Measurements from ENCODE around the gene WNT3. TPM values are rescaled to one million over a fixed set of nuclear protein-coding genes. Genes with fewer than 3 reads are reported as not detected.

The WNT3 gene
- total and polyA plus RNA-seq, 5 donors from 2014 or later = not detected

- no peaks in the 10 kb centered on the region for H3K4me1 ChIP-seq (ENCODE audit: control insufficient read depth, insufficient read depth, low read length, poor library complexity, severe bottlenecking)
- H3K9me3 Mint-ChIP-seq = peaks cover 0 to 2% (median 0%) of the 10 kb centered on the region in 7 donors
- H3K4me3 Mint-ChIP-seq = no peak overlapping the region
- no peaks in the 10 kb centered on the region for H3K36me3 ChIP-seq (ENCODE audit: control insufficient read depth, insufficient read depth, low read length)
- no peak for DNase-seq
- peak overlapping the region in 1 of 3 donors; percentile 74 for H3K27ac Mint-ChIP-seq
- no peaks in the 10 kb centered on the region for H3K9me3 ChIP-seq (ENCODE audit: control insufficient read depth in 2 of 2, low read length in 2 of 2)
- no peak for ATAC-seq (ENCODE audit: low read depth in 2 of 2)
- H3K27me3 ChIP-seq (ENCODE audit: control insufficient read depth, insufficient read depth, low read length) = no peaks in the 10 kb centered on the region
- H3K4me1 Mint-ChIP-seq = peaks cover 0 to 4% (median 2%) of the 10 kb centered on the region in 4 donors
- no peak overlapping the region for H3K27ac ChIP-seq (ENCODE audit: insufficient read depth, low read length, poor library complexity, severe bottlenecking)
- no peaks in the 10 kb centered on the region for H3K36me3 Mint-ChIP-seq
- peaks cover 15% of the 10 kb centered on the region for H3K27me3 Mint-ChIP-seq
- no peak overlapping the region for H3K4me3 ChIP-seq (ENCODE audit: low read depth, low read length)
Observed at GRCh38 chr17:46834846-46835245, 16.4 kb upstream of the WNT3 start.

- peaks cover 0 to 4% (median 2%) of the 10 kb centered on the region in 4 donors for H3K4me1 Mint-ChIP-seq
- no peaks in the 10 kb centered on the region for H3K4me1 ChIP-seq (ENCODE audit: control insufficient read depth, insufficient read depth, low read length, poor library complexity, severe bottlenecking)
- H3K4me3 ChIP-seq (ENCODE audit: low read depth, low read length) = no peak overlapping the region
- no peak overlapping the region for H3K27ac Mint-ChIP-seq
- H3K27me3 Mint-ChIP-seq = peaks cover 17% of the 10 kb centered on the region
- H3K4me3 Mint-ChIP-seq = no peak overlapping the region
- no peak for DNase-seq
- no peak for ATAC-seq (ENCODE audit: low read depth in 2 of 2)
- H3K27me3 ChIP-seq (ENCODE audit: control insufficient read depth, insufficient read depth, low read length) = no peaks in the 10 kb centered on the region
- H3K9me3 Mint-ChIP-seq = no peaks in the 10 kb centered on the region
- H3K36me3 ChIP-seq (ENCODE audit: control insufficient read depth, insufficient read depth, low read length) = no peaks in the 10 kb centered on the region
- no peaks in the 10 kb centered on the region for H3K36me3 Mint-ChIP-seq
- H3K27ac ChIP-seq (ENCODE audit: insufficient read depth, low read length, poor library complexity, severe bottlenecking) = no peak overlapping the region
- no peaks in the 10 kb centered on the region for H3K9me3 ChIP-seq (ENCODE audit: control insufficient read depth in 2 of 2, low read length in 2 of 2)
Observed at GRCh38 chr17:46833840-46834208, 15.3 kb upstream of the WNT3 start.

- no peaks in the 10 kb centered on the region for H3K9me3 Mint-ChIP-seq
- H3K27me3 ChIP-seq (ENCODE audit: control insufficient read depth, insufficient read depth, low read length) = no peaks in the 10 kb centered on the region
- ATAC-seq (ENCODE audit: low read depth in 2 of 2) (no peak), DNase-seq (no peak)
- no peaks in the 10 kb centered on the region for H3K36me3 Mint-ChIP-seq
- no peaks in the 10 kb centered on the region for H3K4me1 ChIP-seq (ENCODE audit: control insufficient read depth, insufficient read depth, low read length, poor library complexity, severe bottlenecking)
- H3K4me3 Mint-ChIP-seq = peak overlapping the region in 1 of 4 donors; percentile 51
- H3K4me3 ChIP-seq (ENCODE audit: low read depth, low read length) = no peak overlapping the region
- peaks cover 0 to 4% (median 2%) of the 10 kb centered on the region in 4 donors for H3K4me1 Mint-ChIP-seq
- H3K9me3 ChIP-seq (ENCODE audit: control insufficient read depth in 2 of 2, low read length in 2 of 2) = no peaks in the 10 kb centered on the region
- peaks cover 18% of the 10 kb centered on the region for H3K27me3 Mint-ChIP-seq
- no peak overlapping the region for H3K27ac ChIP-seq (ENCODE audit: insufficient read depth, low read length, poor library complexity, severe bottlenecking)
- H3K36me3 ChIP-seq (ENCODE audit: control insufficient read depth, insufficient read depth, low read length) = no peaks in the 10 kb centered on the region
- no peak overlapping the region for H3K27ac Mint-ChIP-seq
Observed at GRCh38 chr17:46832945-46833839, 14.7 kb upstream of the WNT3 start.

- Mint-ChIP-seq H3K9me3 (no peaks in the 10 kb centered on the region), H3K27ac (no peak overlapping the region), H3K27me3 (peaks cover 23% of the 10 kb centered on the region), H3K36me3 (no peaks in the 10 kb centered on the region), H3K4me3 (no peak overlapping the region), H3K4me1 (peaks cover 0 to 4% (median 2%) of the 10 kb centered on the region in 4 donors)
- DNase-seq (no peak), ATAC-seq (ENCODE audit: low read depth in 2 of 2) (no peak)
- no peaks in the 10 kb centered on the region for H3K27me3 ChIP-seq (ENCODE audit: control insufficient read depth, insufficient read depth, low read length)
- no peaks in the 10 kb centered on the region for H3K36me3 ChIP-seq (ENCODE audit: control insufficient read depth, insufficient read depth, low read length)
- no peaks in the 10 kb centered on the region for H3K9me3 ChIP-seq (ENCODE audit: control insufficient read depth in 2 of 2, low read length in 2 of 2)
- no peaks in the 10 kb centered on the region for H3K4me1 ChIP-seq (ENCODE audit: control insufficient read depth, insufficient read depth, low read length, poor library complexity, severe bottlenecking)
- no peak overlapping the region for H3K4me3 ChIP-seq (ENCODE audit: low read depth, low read length)
- no peak overlapping the region for H3K27ac ChIP-seq (ENCODE audit: insufficient read depth, low read length, poor library complexity, severe bottlenecking)
Observed at GRCh38 chr17:46832331-46832821, 13.9 kb upstream of the WNT3 start.

GRCh38 chr17:46831573-46832330 lies 13.3 kb upstream of the WNT3 start:
- H3K36me3 Mint-ChIP-seq = no peaks in the 10 kb centered on the region
- no peak overlapping the region for H3K27ac Mint-ChIP-seq
- H3K4me3 Mint-ChIP-seq = no peak overlapping the region
- no peaks in the 10 kb centered on the region for H3K9me3 Mint-ChIP-seq
- no peaks in the 10 kb centered on the region for H3K27me3 ChIP-seq (ENCODE audit: control insufficient read depth, insufficient read depth, low read length)
- H3K4me1 ChIP-seq (ENCODE audit: control insufficient read depth, insufficient read depth, low read length, poor library complexity, severe bottlenecking) = no peaks in the 10 kb centered on the region
- no peak for DNase-seq
- peak in 1 of 2 donors; percentile 16 for ATAC-seq (ENCODE audit: low read depth in 2 of 2)
- peaks cover 0 to 4% (median 2%) of the 10 kb centered on the region in 4 donors for H3K4me1 Mint-ChIP-seq
- H3K27me3 Mint-ChIP-seq = peaks cover 27% of the 10 kb centered on the region
- H3K36me3 ChIP-seq (ENCODE audit: control insufficient read depth, insufficient read depth, low read length) = no peaks in the 10 kb centered on the region
- no peaks in the 10 kb centered on the region for H3K9me3 ChIP-seq (ENCODE audit: control insufficient read depth in 2 of 2, low read length in 2 of 2)
- no peak overlapping the region for H3K27ac ChIP-seq (ENCODE audit: insufficient read depth, low read length, poor library complexity, severe bottlenecking)
- no peak overlapping the region for H3K4me3 ChIP-seq (ENCODE audit: low read depth, low read length)

GRCh38 chr17:46827274-46827673 lies 8.8 kb upstream of the WNT3 start:
- H3K36me3 ChIP-seq (ENCODE audit: control insufficient read depth, insufficient read depth, low read length) = no peaks in the 10 kb centered on the region
- no peaks in the 10 kb centered on the region for H3K9me3 ChIP-seq (ENCODE audit: control insufficient read depth in 2 of 2, low read length in 2 of 2)
- Mint-ChIP-seq H3K27ac (no peak overlapping the region), H3K27me3 (peaks cover 51% of the 10 kb centered on the region), H3K4me3 (no peak overlapping the region), H3K36me3 (no peaks in the 10 kb centered on the region), H3K9me3 (no peaks in the 10 kb centered on the region), H3K4me1 (no peaks in the 10 kb centered on the region)
- H3K27me3 ChIP-seq (ENCODE audit: control insufficient read depth, insufficient read depth, low read length) = peaks cover 3% of the 10 kb centered on the region
- ATAC-seq (ENCODE audit: low read depth in 2 of 2) (no peak), DNase-seq (no peak)
- H3K27ac ChIP-seq (ENCODE audit: insufficient read depth, low read length, poor library complexity, severe bottlenecking) = no peak overlapping the region
- peaks cover 3% of the 10 kb centered on the region for H3K4me1 ChIP-seq (ENCODE audit: control insufficient read depth, insufficient read depth, low read length, poor library complexity, severe bottlenecking)
- no peak overlapping the region for H3K4me3 ChIP-seq (ENCODE audit: low read depth, low read length)

- Mint-ChIP-seq H3K4me3 (no peak overlapping the region), H3K27me3 (peaks cover 62% of the 10 kb centered on the region), H3K36me3 (no peaks in the 10 kb centered on the region), H3K27ac (no peak overlapping the region), H3K4me1 (peaks cover 0 to 5% (median 0%) of the 10 kb centered on the region in 4 donors), H3K9me3 (no peaks in the 10 kb centered on the region)
- H3K4me3 ChIP-seq (ENCODE audit: low read depth, low read length) = no peak overlapping the region
- H3K4me1 ChIP-seq (ENCODE audit: control insufficient read depth, insufficient read depth, low read length, poor library complexity, severe bottlenecking) = peaks cover 3% of the 10 kb centered on the region
- no peaks in the 10 kb centered on the region for H3K9me3 ChIP-seq (ENCODE audit: control insufficient read depth in 2 of 2, low read length in 2 of 2)
- no peak for DNase-seq
- H3K27me3 ChIP-seq (ENCODE audit: control insufficient read depth, insufficient read depth, low read length) = peaks cover 6% of the 10 kb centered on the region
- no peak overlapping the region for H3K27ac ChIP-seq (ENCODE audit: insufficient read depth, low read length, poor library complexity, severe bottlenecking)
- H3K36me3 ChIP-seq (ENCODE audit: control insufficient read depth, insufficient read depth, low read length) = no peaks in the 10 kb centered on the region
- ATAC-seq (ENCODE audit: low read depth in 2 of 2) = no peak
Observed at GRCh38 chr17:46826116-46826515, 7.6 kb upstream of the WNT3 start.

All from CD4-positive, CD25-positive, alpha-beta regulatory T cell (primary cell).